Measurements from ENCODE around the gene MAP7. TPM values are rescaled to one million over a fixed set of nuclear protein-coding genes. Genes with fewer than 3 reads are reported as not detected.

Gene MAP7
- total RNA-seq, 2 donors from 2014 or later = 35.1 to 45.2 TPM

DNA sequence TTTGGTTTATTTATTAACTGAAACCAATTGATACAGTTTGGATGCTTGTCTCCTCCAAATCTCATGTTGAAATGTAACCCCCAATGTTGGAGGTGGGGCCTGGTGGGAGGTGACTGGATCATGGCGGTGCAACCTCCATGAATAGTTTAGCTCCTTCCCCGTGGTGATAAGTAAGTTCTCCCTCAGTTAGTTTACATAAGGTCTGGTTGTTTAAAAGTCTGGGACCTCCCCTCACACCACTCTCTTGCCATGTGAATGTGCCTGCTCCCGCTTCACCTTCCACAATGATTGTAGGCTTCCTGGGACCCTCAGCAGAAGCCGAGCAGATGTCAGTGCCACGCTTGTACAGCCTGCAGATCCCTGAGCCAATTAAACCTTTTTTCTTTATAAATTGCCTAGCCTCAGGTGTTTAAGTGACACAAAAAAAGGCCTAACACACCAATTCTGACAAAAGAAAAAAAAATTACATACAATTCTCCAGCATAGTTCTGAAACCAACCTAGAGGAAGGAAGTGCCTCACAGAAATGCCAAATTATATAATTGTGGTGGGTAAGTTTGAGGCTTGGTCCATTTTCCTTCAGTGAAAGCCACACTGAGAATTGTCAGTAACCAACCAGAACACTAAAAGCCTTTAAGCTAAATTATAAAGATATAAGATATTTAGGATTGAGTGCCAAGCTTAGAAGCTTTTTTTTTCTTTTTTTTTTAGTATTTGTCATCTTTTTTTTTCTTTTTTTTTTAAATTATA lies 15.0 kb downstream of the MAP7 start:
- no peak overlapping the region for H3K4me3 ChIP-seq
- no peaks in the 10 kb centered on the region for H3K27me3 ChIP-seq (replicated peaks; ENCODE audit: insufficient read depth)

DNA sequence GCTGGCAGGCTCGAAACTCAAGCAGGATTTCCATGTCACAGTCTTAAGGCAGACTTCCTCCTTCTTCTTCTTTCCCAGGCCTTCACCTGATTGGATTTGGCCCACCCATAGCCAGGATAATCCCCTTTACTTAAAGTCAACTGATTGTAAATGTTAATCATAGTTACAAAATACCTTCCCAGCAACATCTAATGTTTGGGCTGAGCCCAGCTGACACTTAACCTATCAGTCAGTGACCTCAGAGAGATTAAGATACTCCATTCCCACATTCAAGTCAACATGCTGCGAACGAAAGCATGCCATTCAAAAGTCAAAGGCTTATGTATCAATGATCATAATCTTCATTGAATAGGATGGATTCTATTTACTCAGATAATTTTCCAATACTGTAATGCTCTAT lies 16.0 kb downstream of the MAP7 start:
- Histone ChIP-seq H3K4me1 (replicated peaks) (no peaks in the 10 kb centered on the region), H3K9me3 (no peaks in the 10 kb centered on the region), H3K27me3 (replicated peaks; ENCODE audit: insufficient read depth) (no peaks in the 10 kb centered on the region), H3K27ac (no peak overlapping the region), H3K36me3 (no peaks in the 10 kb centered on the region), H3K4me3 (no peak overlapping the region)
- TF ChIP-seq, protein P1, sequence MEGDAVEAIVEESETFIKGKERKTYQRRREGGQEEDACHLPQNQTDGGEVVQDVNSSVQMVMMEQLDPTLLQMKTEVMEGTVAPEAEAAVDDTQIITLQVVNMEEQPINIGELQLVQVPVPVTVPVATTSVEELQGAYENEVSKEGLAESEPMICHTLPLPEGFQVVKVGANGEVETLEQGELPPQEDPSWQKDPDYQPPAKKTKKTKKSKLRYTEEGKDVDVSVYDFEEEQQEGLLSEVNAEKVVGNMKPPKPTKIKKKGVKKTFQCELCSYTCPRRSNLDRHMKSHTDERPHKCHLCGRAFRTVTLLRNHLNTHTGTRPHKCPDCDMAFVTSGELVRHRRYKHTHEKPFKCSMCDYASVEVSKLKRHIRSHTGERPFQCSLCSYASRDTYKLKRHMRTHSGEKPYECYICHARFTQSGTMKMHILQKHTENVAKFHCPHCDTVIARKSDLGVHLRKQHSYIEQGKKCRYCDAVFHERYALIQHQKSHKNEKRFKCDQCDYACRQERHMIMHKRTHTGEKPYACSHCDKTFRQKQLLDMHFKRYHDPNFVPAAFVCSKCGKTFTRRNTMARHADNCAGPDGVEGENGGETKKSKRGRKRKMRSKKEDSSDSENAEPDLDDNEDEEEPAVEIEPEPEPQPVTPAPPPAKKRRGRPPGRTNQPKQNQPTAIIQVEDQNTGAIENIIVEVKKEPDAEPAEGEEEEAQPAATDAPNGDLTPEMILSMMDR (IDR thresholded peaks at IDR 0.05) = no peak
- no peak for TF ChIP-seq POLR2AphosphoS5 (IDR thresholded peaks at IDR 0.05)
- TF ChIP-seq POLR2A (IDR thresholded peaks at IDR 0.05) = no peak
- DNase-seq (ENCODE audit: low spot score) = no peak
- intact Hi-C loops (cut with DNase I) = no loop called here
- WGBS = 97% methylated on average over 3 of the region's 3 CpGs

More for the DNA sequence above, 15.0 kb downstream of the MAP7 start:
- Histone ChIP-seq H3K27ac (no peak overlapping the region), H3K4me1 (replicated peaks) (no peaks in the 10 kb centered on the region), H3K36me3 (no peaks in the 10 kb centered on the region), H3K9me3 (no peaks in the 10 kb centered on the region)
- TF ChIP-seq POLR2A (IDR thresholded peaks at IDR 0.05) (no peak), POLR2AphosphoS5 (IDR thresholded peaks at IDR 0.05) (no peak)
- TF ChIP-seq, protein P1 (IDR thresholded peaks at IDR 0.05) = no peak
- 71% methylated on average over 5 of the region's 5 CpGs for WGBS
- intact Hi-C loops (cut with DNase I) = no loop called here
- DNase-seq (ENCODE audit: low spot score) = no peak

- Histone ChIP-seq H3K4me3 (no peak overlapping the region), H3K27me3 (replicated peaks; ENCODE audit: insufficient read depth) (no peaks in the 10 kb centered on the region), H3K36me3 (no peaks in the 10 kb centered on the region), H3K27ac (no peak overlapping the region), H3K4me1 (replicated peaks) (no peaks in the 10 kb centered on the region), H3K9me3 (no peaks in the 10 kb centered on the region)
- DNase-seq (ENCODE audit: low spot score) = no peak
- TF ChIP-seq POLR2AphosphoS5 (IDR thresholded peaks at IDR 0.05) (no peak), POLR2A (IDR thresholded peaks at IDR 0.05) (no peak)
- TF ChIP-seq, protein P1 (IDR thresholded peaks at IDR 0.05) = no peak
- intact Hi-C loops (cut with DNase I) = no loop called here
- 60% methylated on average over 5 of the region's 5 CpGs for WGBS
These were observed 16.7 kb downstream of the MAP7 start for GRCh38 chr6:136533487-136533886.

DNA sequence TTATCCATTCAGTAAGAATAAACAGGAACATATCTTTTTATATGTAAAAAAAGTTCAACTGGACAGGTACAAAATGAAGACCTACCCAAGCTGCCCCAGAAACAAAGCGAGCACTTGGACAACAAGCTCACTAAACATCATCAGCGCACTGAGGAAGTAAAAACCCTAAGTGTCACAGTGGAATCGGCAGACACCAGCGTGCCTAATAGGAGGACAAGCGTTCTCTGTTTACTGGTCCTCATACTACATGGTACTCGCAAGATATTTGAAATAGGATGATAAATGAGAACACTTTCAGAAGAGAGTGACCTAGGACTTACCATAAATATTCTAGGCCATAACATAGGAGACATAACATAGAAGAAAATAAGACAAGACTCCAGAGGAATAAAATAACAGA lies 18.2 kb downstream of the MAP7 start:
- no peak for DNase-seq (ENCODE audit: low spot score)
- intact Hi-C loops (cut with DNase I) = no loop called here
- Histone ChIP-seq H3K9me3 (no peaks in the 10 kb centered on the region), H3K4me3 (no peak overlapping the region), H3K36me3 (no peaks in the 10 kb centered on the region), H3K27ac (no peak overlapping the region), H3K27me3 (replicated peaks; ENCODE audit: insufficient read depth) (no peaks in the 10 kb centered on the region), H3K4me1 (replicated peaks) (no peaks in the 10 kb centered on the region)
- WGBS = 93% methylated on average over 6 of the region's 6 CpGs
- TF ChIP-seq POLR2A (IDR thresholded peaks at IDR 0.05) = no peak
- no peak for TF ChIP-seq POLR2AphosphoS5 (IDR thresholded peaks at IDR 0.05)
- TF ChIP-seq, protein P1 (IDR thresholded peaks at IDR 0.05) = no peak

DNA sequence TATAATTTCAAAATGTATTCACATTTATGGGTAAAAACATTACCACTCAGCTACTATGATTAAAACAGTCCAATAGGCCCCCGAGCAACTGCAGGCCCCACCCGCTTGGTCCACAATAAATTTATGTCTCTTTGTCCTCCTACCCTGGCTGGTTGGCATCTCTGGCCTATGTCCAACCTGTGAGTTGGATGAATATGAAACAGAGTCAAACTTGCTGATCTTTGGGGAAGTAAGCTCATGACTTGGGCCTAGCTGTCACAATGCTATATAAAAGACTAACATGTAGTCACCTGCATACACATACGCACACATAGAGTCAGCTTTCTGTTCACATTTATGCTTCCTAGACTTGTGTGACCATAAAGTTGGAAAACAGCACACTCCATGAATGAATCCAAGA lies 20.5 kb downstream of the MAP7 start:
- no peak for DNase-seq (ENCODE audit: low spot score)
- no peak overlapping the region for H3K4me3 ChIP-seq
- no peaks in the 10 kb centered on the region for H3K4me1 ChIP-seq (replicated peaks)
- 60% methylated on average over 3 of the region's 3 CpGs for WGBS
- H3K27me3 ChIP-seq (replicated peaks; ENCODE audit: insufficient read depth) = no peaks in the 10 kb centered on the region
- no peak overlapping the region for H3K27ac ChIP-seq
- TF ChIP-seq, protein P1 (IDR thresholded peaks at IDR 0.05) = no peak
- no peaks in the 10 kb centered on the region for H3K9me3 ChIP-seq
- H3K36me3 ChIP-seq = no peaks in the 10 kb centered on the region
- intact Hi-C loops (cut with DNase I) = no loop called here
